ENCODE measurements around the gene WDR5. TPM values are rescaled to one million over a fixed set of nuclear protein-coding genes. Genes with fewer than 3 reads are reported as not detected.

The WDR5 gene
- total RNA-seq, 4 donors from 2014 or later: 15.4 to 26.8 (median 23.1) TPM

- no peak overlapping the region for H3K4me3 ChIP-seq
- peaks cover 6 to 31% (median 13%) of the 10 kb centered on the region in 3 donors for H3K4me1 ChIP-seq
- H3K9me3 ChIP-seq: peaks cover 0 to 7% (median 0%) of the 10 kb centered on the region in 3 donors
- no peak for TF ChIP-seq POLR2A (IDR thresholded peaks at IDR 0.05)
- TF ChIP-seq, protein P1, sequence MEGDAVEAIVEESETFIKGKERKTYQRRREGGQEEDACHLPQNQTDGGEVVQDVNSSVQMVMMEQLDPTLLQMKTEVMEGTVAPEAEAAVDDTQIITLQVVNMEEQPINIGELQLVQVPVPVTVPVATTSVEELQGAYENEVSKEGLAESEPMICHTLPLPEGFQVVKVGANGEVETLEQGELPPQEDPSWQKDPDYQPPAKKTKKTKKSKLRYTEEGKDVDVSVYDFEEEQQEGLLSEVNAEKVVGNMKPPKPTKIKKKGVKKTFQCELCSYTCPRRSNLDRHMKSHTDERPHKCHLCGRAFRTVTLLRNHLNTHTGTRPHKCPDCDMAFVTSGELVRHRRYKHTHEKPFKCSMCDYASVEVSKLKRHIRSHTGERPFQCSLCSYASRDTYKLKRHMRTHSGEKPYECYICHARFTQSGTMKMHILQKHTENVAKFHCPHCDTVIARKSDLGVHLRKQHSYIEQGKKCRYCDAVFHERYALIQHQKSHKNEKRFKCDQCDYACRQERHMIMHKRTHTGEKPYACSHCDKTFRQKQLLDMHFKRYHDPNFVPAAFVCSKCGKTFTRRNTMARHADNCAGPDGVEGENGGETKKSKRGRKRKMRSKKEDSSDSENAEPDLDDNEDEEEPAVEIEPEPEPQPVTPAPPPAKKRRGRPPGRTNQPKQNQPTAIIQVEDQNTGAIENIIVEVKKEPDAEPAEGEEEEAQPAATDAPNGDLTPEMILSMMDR (IDR thresholded peaks at IDR 0.05): no peak
- H3K36me3 ChIP-seq: no peaks in the 10 kb centered on the region
- peak overlapping the region in 3 of 4 donors; percentile 19 to 60 (median 39) for H3K27ac ChIP-seq
- no peak for DNase-seq
- 67 to 73% methylated on average over 24 of the region's 24 CpGs for WGBS, 2 donors
- H3K27me3 ChIP-seq: no peaks in the 10 kb centered on the region
- intact Hi-C loops (cut with DNase I): no loop called here
These were observed 69.9 kb downstream of the WDR5 start for GRCh38 chr9:134205672-134206310.

GRCh38 chr9:134206311-134207300, 70.7 kb downstream of the WDR5 start:
- Histone ChIP-seq H3K36me3 (no peaks in the 10 kb centered on the region), H3K4me3 (no peak overlapping the region), H3K4me1 (peaks cover 13 to 40% (median 20%) of the 10 kb centered on the region in 3 donors), H3K27ac (peak overlapping the region in 3 of 4 donors; percentile 22 to 60 (median 25)), H3K27me3 (no peaks in the 10 kb centered on the region), H3K9me3 (peaks cover 0 to 7% (median 0%) of the 10 kb centered on the region in 3 donors)
- WGBS, 2 donors: 77 to 82% methylated on average over 12 to 17 of the region's 20 CpGs
- intact Hi-C loops (cut with DNase I): no loop called here
- TF ChIP-seq, protein P1 (IDR thresholded peaks at IDR 0.05): no peak
- TF ChIP-seq POLR2A (IDR thresholded peaks at IDR 0.05): no peak
- DNase-seq: no peak

DNA sequence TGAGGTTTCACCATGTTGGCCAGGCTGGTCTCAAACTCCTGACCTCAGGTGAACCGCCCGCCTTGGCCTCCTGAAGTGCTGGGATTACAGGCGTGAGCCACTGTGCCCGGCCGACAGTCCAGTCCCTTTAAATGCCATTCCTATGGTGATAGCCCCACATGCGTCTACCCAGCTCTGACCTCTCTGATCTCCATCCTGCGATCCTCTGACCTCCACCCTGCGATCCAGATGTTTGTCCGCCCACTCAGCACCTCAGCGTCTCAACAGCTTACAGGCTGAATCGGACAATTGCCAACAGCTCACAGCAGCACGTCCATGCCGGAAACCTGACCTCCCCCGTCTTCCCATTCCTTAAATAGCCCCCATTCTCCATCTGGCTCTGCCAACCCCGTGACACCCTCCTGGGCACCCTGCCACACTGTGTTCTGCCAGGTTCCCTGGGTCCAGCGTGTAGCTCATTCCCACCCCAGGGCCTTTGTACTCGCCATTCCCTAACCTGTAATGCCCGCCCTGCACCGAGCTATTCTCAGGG, 72.5 kb downstream of the WDR5 start:
- peak overlapping the region in 3 of 4 donors; percentile 0 to 50 (median 44) for H3K27ac ChIP-seq
- H3K9me3 ChIP-seq: peaks cover 0 to 17% (median 0%) of the 10 kb centered on the region in 3 donors
- 67 to 73% methylated on average over 12 to 19 of the region's 19 CpGs for WGBS, 2 donors
- DNase-seq: no peak
- H3K36me3 ChIP-seq: no peaks in the 10 kb centered on the region
- H3K4me3 ChIP-seq: no peak overlapping the region
- no peak for TF ChIP-seq POLR2A (IDR thresholded peaks at IDR 0.05)
- TF ChIP-seq, protein P1 (IDR thresholded peaks at IDR 0.05): no peak
- intact Hi-C loops (cut with DNase I): no loop called here
- no peaks in the 10 kb centered on the region for H3K27me3 ChIP-seq
- peaks cover 13 to 45% (median 20%) of the 10 kb centered on the region in 3 donors for H3K4me1 ChIP-seq

- no peaks in the 10 kb centered on the region for H3K36me3 ChIP-seq
- TF ChIP-seq POLR2A (IDR thresholded peaks at IDR 0.05): no peak
- TF ChIP-seq, protein P1 (IDR thresholded peaks at IDR 0.05): no peak
- H3K4me3 ChIP-seq: no peak overlapping the region
- H3K4me1 ChIP-seq: peaks cover 13 to 50% (median 20%) of the 10 kb centered on the region in 3 donors
- peak overlapping the region in 3 of 4 donors; percentile 50 to 85 (median 77) for H3K27ac ChIP-seq
- H3K9me3 ChIP-seq: peaks cover 0 to 11% (median 0%) of the 10 kb centered on the region in 3 donors
- WGBS, 2 donors: 85 to 88% methylated on average over 19 to 20 of the region's 20 CpGs
- intact Hi-C loops (cut with DNase I): no loop called here
- DNase-seq: no peak
- no peaks in the 10 kb centered on the region for H3K27me3 ChIP-seq
These were observed 73.3 kb downstream of the WDR5 start for GRCh38 chr9:134208981-134209725.

Small RNA genes lying within 50 kb of the gene (small RNA-seq; reads per million reads assigned to genes)
- gene RNU6ATAC: 0.21 to 3.0 (median 2.4) reads per million in 4 donors

Other genes with a start within 250 kb of the WDR5 start
- gene VAV2, start 143.8 kb upstream of the WDR5 start, total RNA-seq: 1 to 10 TPM; 3.8 to 7.6 (median 5.7) TPM
- 1 to 10 TPM; 1.8 to 6.2 (median 4.3) TPM for gene BRD3OS, start 110.6 kb upstream of the WDR5 start, total RNA-seq
- 10 to 100 TPM in 2 of 4 donors, 1 to 10 TPM in 2; 7.2 to 23.7 (median 9.4) TPM for gene BRD3, start 68.1 kb upstream of the WDR5 start, total RNA-seq
- gene RNU6ATAC, start 28.5 kb downstream of the WDR5 start, total RNA-seq: not detected
- gene RXRA, start 190.4 kb downstream of the WDR5 start, total RNA-seq: 10 to 100 TPM; 41.8 to 83.1 (median 50.4) TPM

All from esophagus squamous epithelium (tissue), 5 donors.